ENCODE measurements around the gene APOBEC3H.

Gene APOBEC3H

DNA sequence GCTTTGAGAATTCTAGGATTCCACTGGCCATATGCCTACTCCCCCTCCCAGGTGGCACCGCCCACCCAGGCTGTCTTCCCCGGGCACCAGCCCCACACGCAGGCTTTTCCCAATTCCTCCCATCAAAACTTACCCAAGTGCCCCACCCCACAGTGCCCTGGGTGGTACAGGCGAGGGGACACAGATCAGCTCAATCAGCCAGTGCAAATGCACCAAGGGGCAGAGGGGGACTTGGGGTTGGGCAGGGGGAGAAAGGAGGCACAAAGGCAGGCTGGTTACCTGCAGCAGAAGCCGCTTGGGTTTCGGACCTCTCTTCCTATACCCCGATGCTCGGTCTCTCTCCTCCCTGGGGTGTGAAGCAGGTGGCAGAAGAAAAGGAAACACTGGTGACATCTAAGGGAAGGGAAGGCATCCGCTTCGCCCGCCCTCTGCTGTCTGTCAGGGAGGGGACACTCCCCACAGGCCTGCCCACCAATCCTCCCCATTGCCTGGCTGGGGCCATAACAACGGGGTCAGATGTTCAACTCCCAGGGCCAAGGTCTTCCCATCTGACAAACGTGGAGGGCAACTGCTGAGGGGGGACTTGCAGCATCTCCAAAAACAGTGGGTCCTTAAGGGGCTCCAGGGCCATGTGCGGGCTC, 41.4 kb downstream of the APOBEC3H start:
- no peak for DNase-seq

DNA sequence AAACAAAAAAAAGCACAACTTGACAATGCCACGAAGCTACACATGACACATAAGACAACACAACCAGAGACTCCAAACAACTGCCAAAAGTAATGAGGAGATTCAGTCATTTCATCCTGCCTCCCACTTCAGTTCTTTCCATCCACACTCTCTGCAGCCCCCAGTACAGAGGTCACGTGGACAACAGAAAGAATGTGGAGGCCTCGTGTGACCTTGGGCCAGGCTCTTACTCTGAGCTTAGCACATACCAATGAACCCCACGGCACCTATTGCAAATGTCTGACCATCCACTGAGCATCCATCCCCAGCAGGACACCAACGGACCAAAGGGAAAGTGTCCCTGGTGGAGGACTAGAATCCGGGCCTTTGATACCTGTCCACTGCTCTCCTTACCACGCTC, 42.9 kb downstream of the APOBEC3H start:
- DNase-seq, result no peak

DNA sequence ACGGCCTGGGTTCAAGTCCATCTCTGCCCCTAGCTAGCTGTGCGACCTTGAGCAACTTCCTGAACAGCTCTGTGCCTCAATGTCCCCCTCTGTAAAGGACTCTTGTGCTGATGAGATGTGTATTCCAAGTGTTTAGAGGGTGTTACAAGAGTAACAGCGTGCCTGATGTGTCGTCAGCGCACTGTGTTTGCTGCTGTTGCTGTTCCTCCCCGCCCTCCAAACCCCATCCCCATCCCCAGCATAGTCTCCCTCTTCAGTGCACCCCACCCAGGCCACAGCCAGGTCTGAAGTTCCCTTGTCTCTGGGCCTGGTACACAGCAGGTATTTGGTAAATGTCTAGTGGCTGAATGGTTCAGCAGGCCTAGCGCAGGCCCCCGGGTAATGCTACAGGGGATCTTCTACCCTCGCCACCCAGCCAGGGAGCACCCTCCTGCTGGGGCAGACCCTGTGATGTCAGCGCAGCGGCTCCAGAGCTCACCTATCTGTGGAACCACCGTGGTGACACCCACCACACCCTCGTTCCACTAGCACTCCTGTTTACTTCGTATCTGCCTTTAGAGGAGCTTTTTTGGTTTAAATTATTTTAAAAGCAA, 45.1 kb downstream of the APOBEC3H start:
- DNase-seq, result no peak

DNA sequence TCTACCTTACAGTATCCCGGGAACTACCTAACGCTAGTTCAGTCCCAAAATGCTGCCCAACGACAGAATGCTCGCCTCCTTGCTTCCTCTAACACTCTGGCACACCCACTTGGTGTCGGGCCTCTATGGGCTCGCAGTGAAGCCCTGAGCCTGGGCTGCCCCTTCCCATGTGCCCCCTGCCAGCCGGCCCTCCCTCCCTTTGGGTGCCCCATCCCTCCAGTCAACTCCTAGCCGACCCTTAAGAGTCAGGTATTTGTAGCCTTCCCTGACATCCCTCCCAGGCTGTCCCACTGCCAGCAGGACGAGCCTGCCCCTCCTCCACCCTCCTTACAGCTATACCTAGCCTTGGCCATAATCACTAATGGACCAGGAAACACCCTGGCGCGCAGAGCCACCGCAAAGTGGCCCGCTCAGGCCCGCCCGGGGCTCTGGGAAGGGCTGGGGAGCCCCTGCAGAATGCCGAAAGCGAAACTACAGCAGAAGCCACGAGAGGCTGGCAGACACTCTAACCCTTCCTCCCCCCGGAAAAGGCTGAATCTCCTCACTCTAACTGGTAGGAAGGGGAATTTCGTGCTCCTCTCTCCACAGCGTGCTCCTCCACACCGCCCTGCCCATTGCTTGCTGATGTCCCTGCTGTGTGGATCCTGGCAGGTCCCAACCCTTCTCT, 47.2 kb downstream of the APOBEC3H start:
- DNase-seq, result no peak

DNA sequence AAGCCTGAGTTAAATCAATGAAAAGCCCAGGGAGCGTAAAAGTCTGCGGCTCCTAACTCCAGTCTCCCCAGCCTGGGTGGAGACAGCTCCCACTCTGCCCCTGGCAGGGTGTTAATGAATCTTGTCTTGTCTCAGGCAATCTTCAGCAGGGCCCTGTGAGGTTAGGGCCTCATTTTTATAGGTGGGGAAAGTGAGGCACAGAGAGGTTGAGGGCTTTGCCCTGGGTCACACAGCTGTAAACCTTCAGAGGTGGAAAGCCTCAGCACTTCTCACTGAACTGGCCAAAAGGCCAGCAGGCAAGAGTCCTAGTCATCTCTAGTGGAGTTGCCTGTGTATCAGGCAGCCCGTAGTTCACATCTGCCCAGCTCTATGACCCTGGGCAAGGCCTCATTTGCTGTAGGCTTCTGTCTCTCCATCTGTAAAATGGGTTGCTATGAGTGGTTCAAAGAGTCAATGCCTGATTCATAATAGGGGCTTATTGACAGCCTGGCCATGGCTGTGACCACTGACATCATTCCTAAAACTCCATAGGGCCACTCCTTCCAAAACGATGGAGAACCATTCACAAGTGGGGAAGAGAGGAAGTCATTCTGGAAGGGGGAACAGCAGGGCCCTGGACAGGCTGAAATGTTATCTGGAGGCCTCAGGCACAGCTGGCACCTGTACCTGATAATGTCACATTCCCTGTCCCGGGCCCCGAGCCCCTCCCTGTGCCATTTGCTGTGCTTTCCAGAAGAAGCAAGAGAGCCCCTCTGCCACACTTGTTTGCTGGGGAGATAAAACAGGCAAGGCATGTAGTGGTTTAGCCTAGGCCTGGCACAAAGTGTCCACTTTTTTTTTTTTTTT, 49.4 kb downstream of the APOBEC3H start:
- DNase-seq, result no peak

DNA sequence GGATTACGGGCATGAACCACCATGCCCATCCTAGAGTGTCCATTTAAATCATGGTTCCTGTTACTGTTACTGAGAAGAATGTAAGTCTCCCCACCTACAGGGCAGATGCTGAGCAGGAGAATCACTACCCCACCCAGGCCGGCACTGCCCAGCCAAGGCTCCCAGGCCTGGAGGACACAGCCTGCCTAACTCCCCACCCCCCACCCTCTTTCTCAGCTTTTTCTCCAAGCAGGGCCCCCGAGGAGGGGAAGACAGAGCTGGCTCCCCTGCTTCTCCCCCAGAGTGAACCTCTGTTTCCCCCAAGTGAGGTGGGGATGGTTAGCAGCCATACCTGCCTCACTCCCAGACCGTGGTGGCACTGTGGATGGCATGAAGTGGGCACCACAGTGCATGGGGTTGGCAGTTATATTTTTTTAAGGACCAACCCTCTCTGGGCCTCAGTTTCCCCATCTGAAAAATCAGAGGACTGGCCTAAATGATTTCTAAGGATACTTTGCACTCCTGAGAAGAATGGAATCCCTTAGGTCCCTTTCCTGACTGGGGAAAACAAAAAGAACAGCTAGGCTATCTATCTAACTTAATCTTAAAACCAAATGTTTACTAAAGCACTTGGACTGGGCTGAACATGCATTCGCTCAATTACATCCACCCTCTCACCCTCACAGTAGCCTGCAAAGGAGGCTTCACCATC, 50.4 kb downstream of the APOBEC3H start:
- DNase-seq, result no peak

DNA sequence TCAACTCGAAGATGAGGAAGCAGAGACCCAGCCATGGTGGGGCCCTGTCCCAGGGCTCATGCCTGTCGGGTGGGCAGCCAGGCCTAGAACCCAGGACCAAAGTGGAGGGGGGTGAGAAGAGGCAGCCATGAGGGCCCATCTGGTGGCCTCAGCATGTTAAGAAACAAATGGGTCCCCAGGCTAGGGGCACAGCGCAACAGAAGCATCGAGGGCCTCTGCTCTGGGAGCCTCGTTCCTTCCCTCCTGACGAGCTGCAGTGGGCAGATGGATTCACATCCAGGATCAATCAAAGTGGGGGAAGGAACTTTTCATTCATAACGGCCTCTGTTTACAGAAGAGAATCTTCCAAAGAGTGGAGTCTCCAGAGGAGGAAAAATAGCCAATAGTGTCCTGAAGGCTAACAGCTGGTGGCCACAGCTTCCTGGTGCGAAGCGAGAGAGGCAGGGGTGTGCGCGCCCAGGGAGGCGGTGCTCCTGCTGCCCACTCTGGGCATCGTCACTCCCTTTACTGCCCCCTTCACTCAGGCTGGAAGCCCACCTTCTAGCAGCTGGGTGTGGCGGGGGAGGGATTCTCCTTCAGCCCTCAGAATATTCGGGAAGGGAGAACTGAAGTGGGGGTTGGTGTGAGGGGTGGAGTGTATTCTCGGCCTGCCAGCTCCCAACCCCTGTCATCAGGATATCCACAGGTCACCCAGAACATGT, 51.1 kb downstream of the APOBEC3H start:
- no peak for DNase-seq

DNA sequence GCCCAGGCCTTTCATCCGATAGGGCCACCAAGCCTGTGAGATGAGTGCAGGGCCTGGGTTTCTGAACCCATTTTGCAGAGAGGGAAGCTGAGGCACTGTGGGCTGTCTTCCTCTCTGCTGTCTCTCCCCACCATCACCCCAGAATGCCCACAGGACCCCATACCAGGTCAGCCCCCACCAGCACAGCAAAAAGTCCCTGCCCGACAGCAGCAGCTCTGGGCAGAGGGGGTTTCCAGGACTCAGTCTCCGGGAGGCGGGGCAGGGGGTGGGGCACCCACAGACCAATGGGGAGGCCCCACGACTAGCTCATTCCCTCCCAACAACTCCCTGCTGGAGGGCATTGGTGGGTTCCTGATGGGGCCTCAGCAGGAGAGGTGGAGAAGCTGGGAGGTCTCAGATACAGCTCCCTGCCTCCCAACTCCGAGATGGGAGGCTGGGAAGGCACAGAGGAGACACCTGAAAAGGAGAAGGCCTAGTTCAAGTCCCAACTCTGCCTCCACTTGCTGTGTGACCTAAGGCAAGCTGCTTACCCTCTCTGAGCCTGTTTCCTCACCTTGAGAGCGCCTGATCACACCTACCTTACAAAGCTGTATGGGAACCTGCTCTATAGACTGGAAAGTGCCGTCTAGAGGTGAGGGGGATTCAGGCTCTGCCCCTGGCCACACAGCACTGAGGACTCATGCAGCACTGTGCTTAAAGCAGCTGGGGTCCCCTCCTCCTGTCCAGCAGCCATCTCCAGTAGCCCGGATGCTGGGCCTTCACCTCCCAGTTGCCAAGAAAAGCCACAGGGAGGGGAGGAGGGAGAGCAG, 51.9 kb downstream of the APOBEC3H start:
- no peak for DNase-seq

DNA sequence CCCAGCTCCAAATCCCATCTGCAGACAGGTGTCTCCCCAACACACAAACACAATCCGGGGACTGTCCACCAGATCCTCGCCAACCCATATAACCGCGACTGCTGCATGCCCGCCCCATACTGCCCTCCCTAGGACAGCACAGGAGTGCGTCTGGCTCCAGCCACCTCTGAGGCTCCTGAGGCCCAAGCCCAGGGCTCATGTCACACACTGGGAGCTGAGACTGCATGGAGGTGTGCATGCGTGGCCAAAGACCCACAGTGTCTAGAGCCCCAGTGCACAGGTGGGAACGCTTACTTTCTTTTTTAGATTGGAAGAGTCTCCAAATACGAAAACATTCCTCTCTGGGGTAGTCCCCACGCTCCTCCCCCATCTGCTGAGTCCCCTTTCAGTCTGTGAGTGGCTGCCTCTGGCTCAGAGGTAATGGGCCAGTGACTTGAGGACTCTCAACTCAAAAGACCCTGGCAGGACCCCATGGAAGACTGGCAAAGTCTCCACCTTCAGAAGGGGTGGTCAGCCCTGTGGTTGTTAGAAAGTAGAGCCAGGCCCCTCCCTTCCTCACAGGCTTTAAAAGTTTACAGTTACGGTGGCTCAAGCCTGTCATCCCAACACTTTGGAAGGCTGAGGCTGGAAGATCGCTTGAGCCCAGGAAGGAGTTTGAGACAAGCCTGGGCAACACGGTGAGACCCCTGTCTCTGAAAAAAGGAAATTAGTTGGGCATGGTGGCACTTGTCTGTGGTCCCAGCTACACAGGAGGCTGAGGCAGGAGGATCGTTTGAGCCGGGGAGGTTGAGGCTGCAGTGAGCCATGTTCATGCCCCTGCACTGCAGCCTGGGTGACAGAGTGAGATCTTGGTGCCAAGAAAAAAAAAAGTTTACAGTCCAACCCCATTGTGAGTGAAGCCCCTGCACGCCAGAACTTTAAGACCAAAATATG, 53.1 kb downstream of the APOBEC3H start:
- DNase-seq, result no peak

DNA sequence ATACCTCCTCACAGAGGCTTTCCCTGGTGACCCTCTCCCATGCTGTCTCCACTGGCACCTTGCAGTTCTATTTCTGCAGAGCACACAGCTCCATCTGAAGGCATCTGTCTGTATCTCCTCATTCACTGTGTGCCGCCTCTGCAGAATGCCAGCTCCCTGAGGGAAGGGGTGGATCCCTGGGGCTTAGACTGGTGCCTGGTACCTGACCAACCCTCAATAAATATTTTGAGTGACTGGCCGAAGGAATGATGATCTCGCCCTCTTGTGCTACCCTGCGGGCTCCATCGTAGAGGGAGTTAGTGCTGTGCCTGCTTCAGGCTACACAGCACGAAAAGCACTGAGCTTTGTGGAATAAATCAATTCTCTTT, 53.8 kb downstream of the APOBEC3H start:
- no peak for DNase-seq

DNA sequence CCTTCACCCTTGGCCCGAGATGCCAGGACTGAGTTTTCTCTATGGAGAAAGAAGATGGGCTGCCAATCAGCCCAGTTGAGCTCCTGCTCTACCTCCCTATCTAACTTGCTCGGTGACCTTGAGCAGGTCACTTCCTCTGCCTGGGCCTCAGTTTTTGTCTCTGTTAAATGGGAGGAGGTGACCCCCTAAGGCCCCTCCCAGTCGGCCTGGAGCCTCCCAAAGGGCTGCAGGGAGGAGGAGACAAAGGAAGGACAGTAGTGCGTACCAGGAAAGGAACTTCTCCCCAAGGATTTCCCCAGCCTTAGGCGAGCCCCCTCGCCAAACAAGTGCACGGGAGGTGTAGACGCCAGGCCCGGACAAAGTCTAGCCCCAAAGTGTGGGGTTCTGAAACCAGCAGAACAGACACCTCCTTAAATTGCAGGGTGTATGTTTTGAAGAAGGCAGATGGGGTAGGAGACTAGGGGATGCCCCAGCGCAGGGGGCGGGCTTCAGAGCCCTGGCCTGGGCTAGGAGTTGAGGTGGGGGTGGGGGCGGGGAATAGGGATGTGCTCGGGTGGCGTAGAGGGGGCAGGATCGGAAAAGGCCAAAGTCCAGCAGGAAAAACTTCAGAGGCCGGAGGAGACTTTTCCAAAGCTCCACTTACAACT, 54.4 kb downstream of the APOBEC3H start:
- no peak for DNase-seq

DNA sequence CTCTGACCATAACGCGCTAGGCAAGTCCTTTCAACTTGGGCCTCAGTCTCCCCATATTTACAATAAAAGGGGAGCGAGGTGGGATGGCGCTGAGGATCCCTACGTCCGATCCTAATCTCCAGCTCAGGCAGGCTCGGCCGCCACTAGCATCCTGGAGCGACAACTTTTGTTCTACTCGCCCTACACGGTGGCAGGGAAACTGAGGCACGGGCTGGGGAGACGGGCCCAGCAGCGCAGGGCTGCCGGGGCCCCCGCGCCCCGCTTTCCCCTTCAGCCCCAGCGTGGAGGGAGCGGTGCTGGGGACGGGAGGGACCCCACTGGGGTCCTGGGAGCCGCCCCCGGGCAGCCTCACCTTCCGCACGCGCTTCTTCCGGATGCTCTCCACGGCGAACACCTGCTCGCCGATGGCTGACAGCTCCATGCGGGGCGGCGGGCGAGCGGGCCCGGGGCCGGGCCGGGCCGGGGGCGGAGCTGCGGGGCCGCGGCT, 55.0 kb downstream of the APOBEC3H start:
- no peak for DNase-seq

DNA sequence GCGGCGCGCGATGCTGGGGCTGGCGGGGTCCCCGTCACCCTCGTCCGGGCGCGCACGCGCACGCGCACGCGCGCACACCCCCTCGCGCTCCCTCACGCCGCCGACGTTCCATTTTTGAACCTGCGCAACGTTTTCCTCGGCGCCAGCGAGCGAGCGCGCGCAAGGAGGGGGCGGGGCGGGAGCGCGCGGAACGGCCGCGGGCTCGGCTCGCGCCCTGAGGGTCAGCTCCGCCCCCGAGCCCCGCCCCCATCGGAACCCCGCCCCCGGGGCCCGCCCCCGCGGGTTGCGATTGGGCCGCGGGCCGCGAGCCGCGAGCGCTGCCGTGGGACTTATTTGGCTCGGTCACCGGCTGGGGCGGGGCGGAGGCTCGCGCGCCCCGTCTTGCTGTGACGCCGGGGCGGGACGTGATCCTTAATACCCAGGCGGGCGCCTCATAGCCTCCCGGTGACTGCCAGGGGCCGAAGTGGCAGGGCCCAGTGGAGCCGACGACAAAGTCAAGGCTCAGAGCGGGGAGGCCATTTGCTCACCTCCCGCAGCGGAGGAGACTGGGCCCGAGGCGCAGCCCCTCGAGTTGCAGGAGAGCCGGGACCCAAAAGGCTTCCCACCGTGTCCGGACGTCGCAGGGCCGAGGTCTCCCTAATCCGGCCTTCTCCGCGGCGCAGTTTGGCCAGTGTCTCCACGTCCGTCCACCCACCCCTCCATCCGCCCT, 55.6 kb downstream of the APOBEC3H start, which contains the start of gene CBX7:
CBX7 (minus strand) TSS at position 170 of the 709 bp plus-strand sequence. CDS start 236 bp downstream, outside the sequence.
- peak; percentile 67 to 82 for DNase-seq

DNA sequence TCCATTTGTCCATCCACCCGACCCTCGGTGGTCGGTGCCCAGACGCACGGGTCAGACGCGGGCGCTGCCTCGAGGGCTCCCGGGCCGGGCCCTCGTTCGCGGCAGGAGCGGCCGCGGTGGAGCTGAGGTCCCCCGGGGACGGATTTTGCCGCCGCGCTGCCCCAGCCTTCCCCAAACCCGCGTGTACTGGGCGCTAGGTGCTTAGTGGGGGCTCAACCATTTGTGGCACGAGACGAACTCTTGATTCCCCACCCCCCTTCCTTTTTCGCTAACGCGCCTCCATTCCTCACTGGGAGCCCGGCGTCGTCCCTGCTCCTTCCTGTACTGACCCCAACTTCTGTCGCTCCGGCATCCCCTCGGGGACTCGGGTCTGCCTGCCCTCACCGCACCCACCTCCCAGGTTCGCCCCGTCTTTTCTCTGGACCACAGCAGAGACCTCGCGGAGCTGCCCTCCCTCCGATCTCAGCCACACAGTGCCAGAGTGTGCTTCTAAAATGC, 56.2 kb downstream of the APOBEC3H start:
- no peak for DNase-seq
